Astrocyte (in vitro differentiated cells and primary cell): Measurements from ENCODE around the gene PRKCA. TPM values are rescaled to one million over a fixed set of nuclear protein-coding genes. Genes with fewer than 3 reads are reported as not detected.

Experiments
- DNase-seq: peaks from one replicate; pipeline ENCODE4 v3.0.0-alpha.2; 2010; ENCODE audit warnings: low read depth
- FAIRE-seq: peaks from 2 replicates; lab custom pipeline; 2011; peaks lifted over from hg19 to GRCh38; lab: Jason Lieb, UNC
- H2AFZ ChIP-seq: 2 replicates; pipeline ENCODE4 v1.6.0; 2012; ENCODE audit warnings: low read depth, low read length, inconsistent platforms
- H3K27ac ChIP-seq: 2 replicates; pipeline ENCODE4 v1.5.1; 2011; ENCODE audit warnings: low read depth, low read length, inconsistent platforms
- H3K27me3 ChIP-seq: 2 replicates; pipeline ENCODE4 v1.6.0; 2011; ENCODE audit warnings: low read length, inconsistent platforms; ENCODE audit not compliant: insufficient read depth
- H3K36me3 ChIP-seq: 2 replicates; pipeline ENCODE4 v1.5.1; 2011; ENCODE audit warnings: low read length, inconsistent platforms; ENCODE audit not compliant: insufficient read depth
- H3K4me1 ChIP-seq: 2 replicates; pipeline ENCODE4 v1.5.1; 2011; ENCODE audit warnings: low read length, inconsistent platforms; ENCODE audit not compliant: insufficient read depth
- H3K4me2 ChIP-seq: 2 replicates; pipeline ENCODE4 v1.6.0; 2012; ENCODE audit warnings: low read length, inconsistent platforms
- H3K4me3 ChIP-seq: 2 replicates; pipeline ENCODE4 v1.5.1; 2011; ENCODE audit warnings: low read depth, mild to moderate bottlenecking, low read length, inconsistent platforms; ENCODE audit not compliant: insufficient read depth
- H3K79me2 ChIP-seq: 2 replicates; pipeline ENCODE4 v1.6.0; 2012; ENCODE audit warnings: mild to moderate bottlenecking, low read length, inconsistent platforms; ENCODE audit not compliant: insufficient read depth
- H3K9ac ChIP-seq: 2 replicates; pipeline ENCODE4 v1.6.0; 2012; ENCODE audit warnings: mild to moderate bottlenecking, low read length, inconsistent platforms
- H3K9me3 ChIP-seq: 2 replicates; pipeline ENCODE4 v1.5.1; 2012; ENCODE audit warnings: low read depth, mild to moderate bottlenecking, low read length, inconsistent platforms; ENCODE audit not compliant: insufficient read depth
- H4K20me1 ChIP-seq: 2 replicates; pipeline ENCODE4 v1.6.0; 2012; ENCODE audit warnings: low read length, inconsistent platforms; ENCODE audit not compliant: insufficient read depth
- H3K27ac Mint-ChIP-seq: one replicate; pipeline ENCODE4 v1.8.0; 2021; ENCODE audit warnings: mild to moderate bottlenecking, mixed read lengths; ENCODE audit not compliant: unreplicated experiment
- H3K27me3 Mint-ChIP-seq: one replicate; pipeline ENCODE4 v1.8.0; 2021; ENCODE audit warnings: low read depth, mixed read lengths; ENCODE audit not compliant: unreplicated experiment
- H3K36me3 Mint-ChIP-seq: one replicate; pipeline ENCODE4 v1.8.0; 2021; ENCODE audit warnings: low read depth, mixed read lengths; ENCODE audit not compliant: unreplicated experiment
- H3K4me1 Mint-ChIP-seq: one replicate; pipeline ENCODE4 v1.8.0; 2021; ENCODE audit warnings: low read depth, mixed read lengths; ENCODE audit not compliant: unreplicated experiment
- H3K4me3 Mint-ChIP-seq: one replicate; pipeline ENCODE4 v1.8.0; 2021; ENCODE audit warnings: mild to moderate bottlenecking, moderate library complexity, mixed read lengths; ENCODE audit not compliant: unreplicated experiment
- H3K9me3 Mint-ChIP-seq: one replicate; pipeline ENCODE4 v1.8.0; 2021; ENCODE audit warnings: mild to moderate bottlenecking, mixed read lengths; ENCODE audit not compliant: unreplicated experiment
- EZH2 ChIP-seq: IDR thresholded peaks from 2 replicates; pipeline ENCODE4 v1.6.1; 2012; ENCODE audit warnings: mild to moderate bottlenecking, low read length, inconsistent platforms; ENCODE audit not compliant: insufficient read depth
- total RNA-seq: library from RNA; stranded (reverse); gene quantifications from 2 replicates; pipeline ENCODE4 v1.2.1, GENCODE V29; 2021
- TF ChIP-seq, protein P1 (sequence below): IDR thresholded peaks from 2 replicates; pipeline ENCODE4 v1.5.1; 2011; ENCODE audit warnings: low read depth, mild to moderate bottlenecking, inconsistent platforms, low read length, moderate library complexity; ENCODE audit not compliant: insufficient read depth

The PRKCA gene
- total RNA-seq, 1 donor from 2014 or later = 49.9 TPM

DNA sequence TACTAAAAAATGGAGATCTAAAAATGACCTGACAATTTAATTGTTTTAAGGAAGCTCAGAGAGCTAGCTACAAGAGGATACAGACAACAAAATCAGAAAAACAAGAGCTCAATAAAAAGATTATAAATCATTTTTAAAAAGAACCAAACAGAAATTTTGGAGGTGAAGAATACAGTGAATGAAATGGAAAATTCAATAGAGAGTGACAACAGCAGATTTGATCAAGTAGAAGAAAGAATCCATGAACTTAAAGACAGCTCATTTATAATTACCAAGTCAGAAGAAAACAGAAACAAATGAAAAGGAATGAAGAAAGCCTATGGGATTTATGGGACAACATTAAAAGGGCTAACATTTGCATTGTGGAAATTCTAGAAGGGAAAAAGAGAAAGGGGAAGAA is 395.9 kb downstream of the PRKCA start:
- Histone ChIP-seq H2AFZ (no peak overlapping the region), H3K4me2 (no peak overlapping the region), H3K36me3 (peaks cover 3% of the 10 kb centered on the region), H3K9ac (no peak overlapping the region), H3K27ac (no peak overlapping the region), H3K4me3 (no peak overlapping the region), H3K4me1 (no peaks in the 10 kb centered on the region), H3K27me3 (no peaks in the 10 kb centered on the region), H4K20me1 (no peaks in the 10 kb centered on the region), H3K9me3 (no peaks in the 10 kb centered on the region), H3K79me2 (no peaks in the 10 kb centered on the region)
- H3K36me3 Mint-ChIP-seq = peaks cover 22% of the 10 kb centered on the region
- no peak overlapping the region for H3K27ac Mint-ChIP-seq
- H3K27me3 Mint-ChIP-seq = no peaks in the 10 kb centered on the region
- FAIRE-seq = no peak
- H3K9me3 Mint-ChIP-seq = peaks cover 5% of the 10 kb centered on the region
- H3K4me3 Mint-ChIP-seq = no peak overlapping the region
- H3K4me1 Mint-ChIP-seq = no peaks in the 10 kb centered on the region
- DNase-seq = no peak
- TF ChIP-seq EZH2 = no peak
- TF ChIP-seq, protein P1, sequence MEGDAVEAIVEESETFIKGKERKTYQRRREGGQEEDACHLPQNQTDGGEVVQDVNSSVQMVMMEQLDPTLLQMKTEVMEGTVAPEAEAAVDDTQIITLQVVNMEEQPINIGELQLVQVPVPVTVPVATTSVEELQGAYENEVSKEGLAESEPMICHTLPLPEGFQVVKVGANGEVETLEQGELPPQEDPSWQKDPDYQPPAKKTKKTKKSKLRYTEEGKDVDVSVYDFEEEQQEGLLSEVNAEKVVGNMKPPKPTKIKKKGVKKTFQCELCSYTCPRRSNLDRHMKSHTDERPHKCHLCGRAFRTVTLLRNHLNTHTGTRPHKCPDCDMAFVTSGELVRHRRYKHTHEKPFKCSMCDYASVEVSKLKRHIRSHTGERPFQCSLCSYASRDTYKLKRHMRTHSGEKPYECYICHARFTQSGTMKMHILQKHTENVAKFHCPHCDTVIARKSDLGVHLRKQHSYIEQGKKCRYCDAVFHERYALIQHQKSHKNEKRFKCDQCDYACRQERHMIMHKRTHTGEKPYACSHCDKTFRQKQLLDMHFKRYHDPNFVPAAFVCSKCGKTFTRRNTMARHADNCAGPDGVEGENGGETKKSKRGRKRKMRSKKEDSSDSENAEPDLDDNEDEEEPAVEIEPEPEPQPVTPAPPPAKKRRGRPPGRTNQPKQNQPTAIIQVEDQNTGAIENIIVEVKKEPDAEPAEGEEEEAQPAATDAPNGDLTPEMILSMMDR = no peak

DNA sequence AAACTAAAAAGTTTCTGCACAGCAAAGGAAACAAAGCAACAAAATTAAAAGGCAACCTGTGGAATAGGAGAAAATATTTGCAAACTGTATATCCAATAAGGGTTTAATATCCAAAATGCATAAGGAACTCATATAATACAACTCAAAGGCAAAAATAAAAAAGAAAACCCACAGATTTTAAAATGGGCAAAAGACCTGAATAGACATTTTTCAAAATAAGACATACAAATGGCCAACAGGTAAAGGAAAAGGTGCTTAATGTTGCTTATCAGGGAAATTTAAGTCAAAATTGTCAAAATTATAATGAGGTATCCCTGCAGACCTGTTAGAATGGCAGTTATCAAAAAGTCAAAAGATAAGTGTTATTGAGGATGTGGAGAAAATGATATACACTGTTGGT is 399.0 kb downstream of the PRKCA start:
- no peak overlapping the region for H3K27ac ChIP-seq

More for the DNA sequence above, 399.0 kb downstream of the PRKCA start:
- no peaks in the 10 kb centered on the region for H3K9me3 ChIP-seq
- FAIRE-seq (no peak), DNase-seq (no peak)
- H4K20me1 ChIP-seq = no peaks in the 10 kb centered on the region
- Mint-ChIP-seq H3K27me3 (no peaks in the 10 kb centered on the region), H3K4me3 (no peak overlapping the region), H3K9me3 (peaks cover 5% of the 10 kb centered on the region), H3K4me1 (no peaks in the 10 kb centered on the region), H3K27ac (no peak overlapping the region), H3K36me3 (peaks cover 20% of the 10 kb centered on the region)
- H3K36me3 ChIP-seq = peaks cover 1% of the 10 kb centered on the region
- no peaks in the 10 kb centered on the region for H3K27me3 ChIP-seq
- H3K4me3 ChIP-seq = no peak overlapping the region
- no peak overlapping the region for H3K4me2 ChIP-seq
- H3K9ac ChIP-seq = no peak overlapping the region
- no peak for TF ChIP-seq EZH2
- TF ChIP-seq, protein P1 = no peak
- no peak overlapping the region for H2AFZ ChIP-seq
- no peaks in the 10 kb centered on the region for H3K4me1 ChIP-seq
- H3K79me2 ChIP-seq = no peaks in the 10 kb centered on the region
